ENCODE data around the gene RAD51B.
"Not testable (repeated sequence)": the region's sequence is repeated elsewhere in the genome, so short reads cannot be mapped to it uniquely, and the experiment has no call there.

The RAD51B gene

DNA sequence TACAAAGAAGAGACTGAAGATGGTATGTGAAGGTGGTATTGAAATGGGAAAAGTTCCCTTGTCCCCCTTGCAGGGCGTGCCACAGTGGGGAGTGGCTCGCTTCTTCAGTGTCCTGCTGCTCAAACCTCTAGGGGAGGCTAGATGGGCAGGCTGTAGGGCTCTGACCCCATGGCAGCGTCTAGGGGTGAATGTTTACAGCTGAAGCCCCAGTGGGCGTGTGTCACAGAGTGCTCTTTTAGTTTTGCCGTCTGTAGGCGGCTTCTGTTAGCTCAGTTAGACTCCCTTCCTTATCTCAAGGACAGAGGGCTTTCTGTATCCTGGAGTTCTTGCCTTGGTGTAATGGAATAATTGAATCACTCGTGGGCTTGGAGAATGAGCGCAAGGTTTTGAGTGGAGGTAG, 266.2 kb downstream of the RAD51B start:
- DNase-seq: no peak

DNA sequence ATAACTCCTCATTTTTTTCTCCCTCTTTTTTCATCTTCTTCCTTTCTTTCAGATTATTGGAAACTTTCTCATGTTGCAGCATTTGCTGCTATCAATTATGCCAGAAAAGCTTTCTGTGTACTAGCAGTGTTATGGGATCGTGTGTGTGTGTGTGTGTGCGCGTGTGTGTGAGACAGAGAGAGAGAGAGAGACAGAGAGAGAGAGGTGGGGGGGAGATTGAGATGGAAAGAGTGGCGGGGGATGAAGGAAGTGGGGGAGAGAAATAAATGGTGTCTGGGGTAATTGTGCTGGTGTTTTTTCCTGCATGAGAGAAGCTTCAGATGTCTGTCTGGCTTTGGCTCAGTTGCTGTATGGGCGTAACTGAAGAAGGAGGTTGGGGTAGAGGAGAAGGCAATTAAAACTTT, 268.9 kb downstream of the RAD51B start:
- no peak for DNase-seq

DNA sequence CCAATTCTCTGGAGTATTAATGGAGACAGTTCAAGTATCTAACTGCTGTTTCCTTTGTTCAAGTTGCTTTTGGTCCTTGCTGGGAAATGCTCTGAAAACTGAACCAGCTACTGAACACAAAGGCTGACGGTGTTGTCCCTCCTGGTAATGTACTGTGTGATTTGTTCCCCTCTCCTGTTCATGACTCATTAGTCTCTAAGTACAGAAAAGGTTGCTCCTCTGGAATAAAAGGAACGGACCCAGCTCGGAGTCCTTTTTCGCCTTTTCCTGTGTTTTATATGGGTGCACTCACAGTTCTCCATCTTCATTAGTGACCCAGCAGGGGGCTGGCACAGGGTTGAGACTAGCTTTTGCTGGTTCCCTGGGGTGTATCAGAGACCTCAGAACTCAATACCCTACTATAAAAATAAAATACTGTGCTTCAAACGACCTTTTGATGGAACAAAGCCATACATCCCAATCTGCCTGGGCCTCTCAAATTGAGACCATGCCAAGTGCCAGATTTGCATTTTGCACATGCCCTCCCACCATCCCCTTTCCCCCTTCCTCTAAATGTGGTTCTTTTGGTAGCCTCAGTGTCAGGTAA, 269.7 kb downstream of the RAD51B start:
- DNase-seq: no peak

DNA sequence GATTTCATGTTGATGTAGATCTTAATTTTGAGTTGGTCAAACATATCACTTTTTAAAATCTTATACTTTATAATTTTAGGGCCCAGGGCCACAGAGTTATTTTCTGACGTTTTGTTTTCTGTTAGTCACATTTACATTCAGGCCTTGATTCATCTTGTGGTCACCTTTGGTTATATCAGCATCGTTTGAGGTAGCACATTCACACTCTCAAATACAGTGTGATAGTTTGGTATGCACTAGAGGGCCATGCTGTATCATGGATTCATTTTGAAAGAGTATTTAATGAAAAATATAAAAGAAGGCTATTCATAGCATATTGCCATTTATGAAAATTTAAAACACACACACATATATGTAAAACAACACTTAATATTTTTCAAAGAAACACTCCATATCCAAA, 274.6 kb downstream of the RAD51B start:
- DNase-seq: no peak

DNA sequence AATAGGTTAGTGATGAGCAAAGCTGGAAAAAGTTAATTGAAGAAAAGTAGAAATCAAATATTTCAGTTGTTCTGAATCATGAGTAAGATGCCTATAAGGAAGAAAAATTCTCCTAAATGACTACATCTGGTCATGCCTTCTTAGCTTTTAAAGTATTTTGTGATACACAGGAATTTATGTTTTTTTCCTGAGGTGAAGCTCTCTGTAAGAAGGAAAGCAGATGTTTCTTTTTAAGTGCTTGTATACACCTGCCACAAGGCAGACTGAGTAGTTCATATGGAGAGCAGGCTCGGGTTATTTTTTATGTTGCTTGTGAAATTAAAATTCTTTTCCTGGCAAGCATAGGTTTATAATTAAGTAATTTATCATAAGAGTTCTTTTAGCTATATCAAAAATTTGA, 275.2 kb downstream of the RAD51B start:
- DNase-seq: no peak

DNA sequence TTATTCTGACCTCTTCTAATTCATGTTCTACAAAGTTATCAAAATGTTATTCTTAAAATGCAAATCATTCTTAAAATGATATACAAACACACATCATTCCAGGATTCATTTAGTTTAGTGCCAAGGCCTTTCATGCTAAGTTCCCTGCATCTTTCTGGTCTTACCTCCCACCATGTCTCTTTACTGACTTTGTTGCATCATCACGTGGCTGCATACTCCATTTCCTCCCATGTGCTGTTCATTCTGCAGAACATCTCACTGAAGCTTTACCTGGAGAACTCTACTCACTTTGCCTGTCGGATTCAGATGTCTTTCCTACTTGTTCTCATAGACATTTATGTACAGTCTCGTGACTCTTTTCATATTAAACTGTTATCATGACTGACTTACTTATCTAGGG, 278.1 kb downstream of the RAD51B start:
- no peak for DNase-seq

DNA sequence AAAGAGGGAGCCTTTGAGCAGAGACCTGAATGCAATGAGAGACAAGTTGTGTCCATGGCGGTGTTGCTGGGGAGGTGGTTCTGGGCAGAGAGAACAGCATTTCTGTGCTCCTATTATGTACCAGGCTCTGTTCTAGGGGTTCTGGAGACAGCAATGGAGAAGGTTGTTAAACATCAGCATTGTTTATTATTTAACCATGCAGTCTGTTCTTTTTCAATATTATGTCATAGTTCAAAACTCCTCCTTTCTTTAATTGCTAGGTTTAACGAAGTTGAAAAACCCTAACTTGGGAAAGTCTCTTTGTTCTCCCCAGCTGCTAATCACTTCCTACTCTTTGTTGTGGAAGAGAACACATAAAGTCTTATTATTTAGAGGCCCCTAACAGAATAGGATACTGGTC, 279.3 kb downstream of the RAD51B start:
- DNase-seq: no peak

DNA sequence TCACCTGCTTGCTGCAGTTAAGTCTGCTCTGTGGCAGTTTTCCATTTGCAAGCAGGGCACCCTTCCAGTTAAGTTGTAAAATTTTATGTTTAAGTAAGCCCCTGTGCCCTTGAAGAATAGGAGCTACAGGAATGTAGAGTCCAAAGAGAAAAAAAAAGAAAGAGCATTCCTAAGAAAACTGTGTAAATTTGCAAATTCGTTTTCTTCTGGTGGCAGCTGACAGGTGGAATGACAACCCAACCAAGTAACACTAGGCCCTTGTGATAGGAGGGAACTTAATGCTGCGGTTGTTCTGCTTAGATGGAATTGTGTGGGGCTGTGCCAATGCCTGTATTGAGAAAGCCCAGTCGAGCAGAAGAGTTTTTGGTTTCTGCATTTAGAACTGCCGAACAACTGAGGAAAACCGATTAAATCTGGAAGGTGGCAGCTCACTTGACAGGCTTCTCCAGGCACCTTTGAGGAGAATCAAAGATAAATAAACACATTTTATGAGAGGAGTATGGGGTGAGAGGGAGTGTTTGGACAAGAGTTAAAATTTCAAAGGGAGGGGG, 280.0 kb downstream of the RAD51B start:
- DNase-seq: no peak

DNA sequence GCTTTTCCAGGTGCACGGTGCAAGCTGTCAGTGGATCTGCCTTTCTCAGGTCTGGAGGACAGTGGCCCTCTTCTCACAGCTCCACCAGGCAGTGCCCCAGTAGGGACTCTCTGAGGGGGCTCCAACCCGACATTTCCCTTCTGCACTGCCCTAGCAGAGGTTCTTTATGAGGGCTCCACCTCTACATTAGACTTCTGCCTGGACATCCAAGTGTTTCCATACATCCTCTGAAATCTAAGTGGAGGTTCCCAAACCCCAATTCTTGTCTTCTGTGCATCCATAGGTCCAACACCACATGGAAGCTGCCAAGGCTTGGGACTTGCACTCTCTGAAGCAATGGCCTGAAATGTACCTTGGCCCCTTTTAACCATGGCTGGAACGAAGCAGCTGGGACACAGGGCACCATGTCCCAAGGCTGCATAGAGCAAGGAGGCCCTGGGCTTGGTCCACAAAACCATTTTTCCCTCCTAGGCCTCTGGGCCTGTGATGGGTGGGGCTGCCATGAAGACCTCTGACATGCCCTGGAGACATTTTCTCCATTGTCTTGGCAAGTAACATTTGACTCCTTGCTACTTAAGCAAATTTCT, 282.2 kb downstream of the RAD51B start:
- DNase-seq: not testable (repeated sequence)

DNA sequence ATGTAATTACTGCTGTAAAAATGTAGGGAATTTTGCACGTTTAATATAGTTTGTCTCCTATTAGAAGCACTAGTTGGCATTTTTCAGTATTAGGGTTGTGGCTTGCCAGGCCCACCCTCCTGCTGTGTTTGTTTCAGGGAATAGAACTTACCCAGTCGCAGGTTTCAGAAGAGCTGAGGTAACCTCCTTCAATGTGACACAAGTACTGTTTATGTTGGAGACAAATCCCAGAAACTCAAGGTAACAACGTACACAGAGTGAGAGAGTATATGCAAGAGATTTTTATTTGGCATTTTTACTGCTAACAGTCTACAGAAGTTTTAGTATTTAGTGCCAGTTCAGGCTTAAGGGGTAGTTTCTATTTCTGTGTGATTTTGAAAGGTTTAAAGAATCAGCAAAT, 284.3 kb downstream of the RAD51B start:
- DNase-seq: no peak

DNA sequence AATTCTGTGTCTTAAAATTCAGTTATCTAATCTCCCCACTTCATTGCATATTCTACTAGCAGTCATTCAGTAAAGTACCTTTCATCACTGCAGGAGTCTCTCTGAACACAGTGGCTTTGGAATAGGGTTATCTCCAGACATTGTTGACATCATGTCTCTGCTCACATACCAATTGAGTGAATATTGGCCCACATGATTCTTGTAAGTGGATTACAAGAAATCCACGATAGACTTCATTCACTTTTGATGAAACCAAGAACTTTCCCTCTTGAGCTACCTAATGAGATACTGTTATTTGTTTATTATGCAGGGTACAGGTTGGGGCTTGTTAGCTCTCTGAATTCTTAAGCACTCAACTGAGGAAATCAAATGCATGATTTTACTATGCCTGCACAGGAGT, 284.9 kb downstream of the RAD51B start:
- DNase-seq: no peak

DNA sequence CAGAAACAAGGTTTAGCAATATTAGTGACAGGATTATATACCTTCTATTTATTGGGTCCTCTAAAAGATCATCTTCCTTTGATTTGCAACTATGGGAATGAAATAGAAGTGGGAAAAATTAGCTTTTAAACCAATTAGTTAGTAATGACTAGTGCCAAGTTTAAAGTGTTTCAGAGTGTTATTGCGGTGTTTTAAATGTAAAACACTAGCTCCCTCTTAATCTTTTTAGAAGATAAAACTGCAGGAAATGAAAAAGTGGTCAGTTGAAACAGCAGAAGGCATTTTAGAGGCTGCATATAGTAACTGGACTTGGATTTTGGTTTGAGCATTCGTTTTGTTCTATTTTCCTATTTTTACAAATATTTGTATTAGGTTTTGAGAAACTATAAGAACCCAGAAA, 286.2 kb downstream of the RAD51B start:
- DNase-seq: no peak

DNA sequence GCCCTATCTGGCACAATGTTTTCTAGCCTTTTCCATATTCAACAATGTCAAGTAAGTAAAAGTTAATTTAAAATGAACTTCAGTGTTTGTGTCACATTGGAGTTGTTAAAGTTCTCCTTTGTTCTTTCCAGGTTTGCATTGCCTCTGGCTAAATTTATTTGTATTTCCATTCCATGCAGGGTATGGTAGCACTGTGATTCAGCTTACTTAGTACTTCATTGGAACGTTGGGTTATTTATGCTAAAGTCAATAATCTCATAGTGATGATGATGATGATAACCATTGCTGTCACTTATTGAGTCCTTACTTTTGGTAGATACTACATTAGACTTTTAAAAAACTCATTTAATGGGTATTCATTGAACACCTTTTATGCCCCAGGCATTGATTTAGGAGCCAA, 286.9 kb downstream of the RAD51B start:
- no peak for DNase-seq

DNA sequence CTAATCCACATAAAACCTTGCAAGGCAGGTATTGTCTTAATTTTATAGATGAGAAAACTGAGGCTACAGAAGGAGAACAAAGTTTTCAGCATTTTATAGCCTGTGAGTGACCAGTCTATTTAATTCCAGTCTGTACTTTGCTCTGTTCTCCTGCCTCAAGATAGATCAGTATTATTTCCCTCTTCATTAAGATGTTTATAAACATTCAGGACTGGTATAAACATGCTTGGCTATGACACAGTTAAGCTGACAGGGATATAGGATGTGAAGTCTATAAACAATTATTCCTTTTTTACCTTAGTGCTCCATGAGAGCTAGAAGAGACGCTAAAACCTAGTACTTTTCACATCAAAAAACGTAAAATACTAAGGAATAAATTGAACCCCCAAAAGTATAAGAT, 287.3 kb downstream of the RAD51B start:
- DNase-seq: no peak

DNA sequence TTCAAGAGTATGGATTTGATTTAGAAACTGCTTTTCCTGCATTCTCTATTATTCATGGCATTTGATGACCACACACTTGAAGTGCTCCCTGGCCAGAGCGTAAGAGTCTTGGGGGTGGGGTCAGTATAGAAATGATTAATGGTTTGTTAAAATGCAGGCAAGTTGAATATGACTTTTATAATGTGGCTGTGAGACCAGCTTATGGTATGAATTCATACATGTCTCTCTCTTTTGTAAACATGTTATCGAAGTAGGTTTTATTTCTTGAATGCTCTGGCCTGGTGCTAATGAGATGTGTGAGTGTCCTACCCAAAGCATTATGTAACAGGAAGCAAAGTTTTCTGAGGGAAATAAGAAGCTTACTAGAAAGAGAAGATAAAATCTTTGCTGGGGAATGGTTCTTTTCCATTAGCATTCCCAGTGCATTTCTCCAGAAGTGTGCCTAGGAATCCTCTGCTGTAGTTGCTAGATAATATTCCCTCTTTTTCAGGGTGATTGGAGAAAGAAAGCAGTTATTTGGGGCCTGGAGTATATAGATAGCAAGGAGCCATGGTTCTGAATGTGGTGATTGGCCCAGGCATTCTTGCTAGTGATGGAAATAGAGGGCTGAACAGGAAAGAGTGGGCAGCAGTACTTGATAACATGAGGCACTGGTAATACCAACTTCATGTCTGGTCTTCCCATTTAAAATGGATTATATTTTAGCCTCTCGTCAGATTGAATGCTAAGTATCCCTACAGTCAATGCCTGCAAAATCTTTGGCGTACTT, 289.7 kb downstream of the RAD51B start:
- DNase-seq: no peak

DNA sequence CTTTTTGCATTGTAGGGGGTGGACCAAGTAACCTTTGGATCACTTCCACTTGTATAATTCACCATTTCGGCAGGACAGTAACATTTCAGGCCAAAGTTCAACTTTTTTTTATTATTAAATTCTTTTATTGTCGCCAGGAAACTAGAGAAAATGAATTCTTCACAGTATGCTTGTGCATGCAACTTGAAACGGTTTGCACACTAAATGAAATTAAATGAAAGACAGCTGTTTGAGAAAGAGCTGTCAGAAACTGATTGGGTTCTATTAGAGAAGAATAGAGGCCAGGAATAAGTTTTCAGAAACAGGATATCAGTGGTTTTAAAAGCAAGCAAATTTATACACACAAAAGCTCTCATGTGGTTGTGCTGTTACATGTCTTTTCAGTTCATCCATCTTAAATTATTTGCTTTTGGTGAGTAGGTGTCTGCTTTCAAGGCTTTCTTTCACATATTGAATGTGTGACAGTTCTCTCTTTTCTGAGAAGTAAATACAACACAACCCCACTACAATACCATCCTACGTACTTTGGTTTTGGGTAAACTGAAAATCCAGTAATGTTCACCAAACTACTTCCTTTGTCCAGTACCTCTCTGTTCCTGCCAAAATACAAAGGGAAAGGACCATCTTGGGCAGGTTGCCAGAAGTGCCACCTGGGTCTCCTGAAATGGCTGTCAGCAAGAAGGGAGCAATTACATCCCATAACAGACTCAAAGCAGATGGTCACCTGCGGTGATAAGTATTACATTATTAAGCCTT, 291.7 kb downstream of the RAD51B start:
- no peak for DNase-seq

DNA sequence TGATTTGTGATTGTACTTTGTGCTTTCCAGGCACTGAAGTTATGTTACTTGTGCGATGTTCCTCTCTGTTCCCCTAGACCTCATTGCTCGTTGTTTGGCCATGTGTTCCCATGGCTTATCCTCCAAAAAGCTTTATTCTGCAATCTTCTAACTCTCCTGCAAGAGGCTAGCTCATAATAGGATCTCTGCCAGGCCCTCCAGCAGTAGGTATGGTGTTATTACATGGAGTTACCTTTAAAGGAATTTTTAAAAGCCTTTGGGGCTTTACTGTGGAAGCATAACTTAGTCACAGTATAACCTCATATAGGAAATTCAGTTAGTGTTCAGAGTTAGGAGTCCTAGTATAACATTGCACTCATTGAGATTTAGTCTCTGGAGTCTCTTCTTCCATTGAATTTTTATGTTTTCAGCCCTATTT, 292.3 kb downstream of the RAD51B start:
- DNase-seq: no peak

DNA sequence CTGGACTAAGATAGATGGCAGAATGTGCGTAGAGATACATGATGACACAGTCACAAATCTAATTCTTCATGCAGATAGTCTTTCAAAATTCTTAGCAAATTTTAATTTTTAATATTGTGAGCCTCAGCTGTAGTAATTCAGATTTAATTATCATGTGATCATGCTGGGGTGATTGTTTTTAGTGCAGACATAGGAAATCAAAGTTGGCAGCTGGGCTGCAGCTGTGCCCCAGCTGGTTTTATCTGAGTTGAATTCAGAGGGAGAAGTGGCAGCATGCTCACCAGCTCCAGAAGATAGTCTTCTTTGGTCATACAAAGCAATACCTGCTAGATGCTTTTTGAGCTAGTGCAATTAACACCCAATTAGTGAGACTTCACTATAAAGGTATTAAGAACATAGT, 292.9 kb downstream of the RAD51B start:
- DNase-seq: no peak

DNA sequence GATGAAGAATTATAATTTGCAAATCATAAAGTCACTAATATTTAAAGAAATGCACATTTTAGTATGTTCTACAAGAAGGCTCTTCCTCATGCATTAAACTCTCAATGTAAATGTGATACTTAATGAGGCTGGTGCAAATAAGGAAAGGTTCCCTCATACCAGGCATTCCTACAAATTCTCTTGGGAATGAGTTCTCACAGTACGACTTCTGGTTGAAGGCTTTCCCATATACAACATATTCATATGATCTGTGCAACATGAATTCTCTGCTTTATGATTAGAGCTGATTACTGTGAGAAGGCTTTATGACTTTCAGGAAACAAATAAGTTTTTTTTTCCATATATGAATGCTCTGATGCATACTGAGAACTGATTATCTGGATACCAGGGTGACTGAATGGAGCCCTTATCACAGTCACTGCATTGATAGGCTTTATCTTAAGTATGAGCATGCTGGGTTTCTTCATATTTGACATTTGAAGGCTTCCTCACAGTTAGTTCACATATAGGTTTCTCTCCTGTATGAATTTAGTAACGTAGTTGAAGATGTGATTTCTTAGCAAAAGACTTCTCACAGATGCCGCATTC, 293.9 kb downstream of the RAD51B start:
- DNase-seq: no peak

DNA sequence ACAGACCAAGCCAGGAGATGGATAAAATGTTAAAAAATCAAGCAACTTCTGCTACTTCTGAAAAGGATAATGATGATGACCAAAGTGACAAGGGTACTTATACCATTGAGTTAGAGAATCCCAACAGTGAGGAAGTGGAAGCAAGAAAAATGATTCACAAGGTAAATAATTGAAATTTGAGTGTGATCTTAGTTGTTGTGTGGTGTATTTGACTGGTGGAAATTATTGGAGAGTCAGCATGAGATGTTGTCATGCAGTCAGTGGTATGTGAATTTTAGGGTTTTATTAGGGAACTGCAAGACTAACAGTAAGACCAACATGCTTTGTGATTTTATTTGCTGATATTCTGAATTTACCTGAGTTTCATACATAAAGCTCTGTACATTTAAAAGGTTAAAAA, 296.4 kb downstream of the RAD51B start:
- not testable (repeated sequence) for DNase-seq

DNA sequence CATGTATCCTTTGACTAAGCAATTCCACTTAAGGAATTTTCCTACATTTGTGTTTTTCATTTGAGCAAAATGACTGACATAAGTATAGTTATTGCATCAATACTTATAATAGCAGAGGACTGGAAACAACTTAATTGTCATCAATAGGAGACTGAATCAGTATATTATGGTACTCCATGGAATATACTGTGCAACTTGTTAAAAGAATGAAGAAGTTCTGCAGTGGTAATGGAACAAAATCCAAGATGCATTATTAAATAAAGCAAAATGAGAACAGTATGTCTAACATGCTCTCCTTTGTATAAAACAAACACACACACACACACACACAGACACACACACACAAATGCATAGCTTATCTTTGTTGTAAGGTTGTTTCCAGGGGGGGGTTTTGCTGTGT, 303.1 kb downstream of the RAD51B start:
- no peak for DNase-seq

DNA sequence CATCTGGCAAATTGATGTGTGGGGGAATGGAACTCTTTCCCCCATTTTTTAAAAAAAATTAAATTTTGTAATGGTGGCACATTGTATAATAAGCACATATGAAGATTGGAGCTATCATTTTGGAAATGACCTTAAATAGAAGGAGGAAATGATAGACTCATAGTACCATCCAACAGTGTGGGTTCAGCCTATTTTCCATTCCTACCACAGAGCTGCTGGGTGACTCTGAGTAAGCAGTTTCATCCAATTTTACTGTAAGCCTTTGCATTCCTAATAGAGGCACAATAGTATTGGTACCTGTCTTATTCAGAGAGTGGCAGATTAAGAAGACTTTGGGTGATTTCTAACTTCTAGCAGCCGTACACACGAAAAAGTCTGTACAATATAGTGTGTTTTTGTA, 304.5 kb downstream of the RAD51B start:
- no peak for DNase-seq

Measured in NCI-H510A (cell line).